Measurements from ENCODE around the gene PTPRT. TPM values are rescaled to one million over a fixed set of nuclear protein-coding genes. Genes with fewer than 3 reads are reported as not detected.

PTPRT gene
- total and polyA plus RNA-seq, 2 experiments from 2014 or later = not detected

GRCh38 chr20:42181064-42181463 is 1008.6 kb downstream of the PTPRT start (continued):
- TF ChIP-seq ZNF462 (CRISPR knock-in tag; IDR thresholded peaks at IDR 0.05) (no peak), CREB1 (CRISPR knock-in tag; IDR thresholded peaks at IDR 0.05; ENCODE audit: low read depth) (no peak), ZNF114 (CRISPR knock-in tag; IDR thresholded peaks at IDR 0.05) (no peak), JUNB (IDR thresholded peaks at IDR 0.05; ENCODE audit: unreplicated experiment) (no peak), ZNF331 (CRISPR knock-in tag; IDR thresholded peaks at IDR 0.05; ENCODE audit: low read depth) (no peak), POLR2AphosphoS5 (IDR thresholded peaks at IDR 0.05; ENCODE audit: low read depth) (no peak), NANOG (IDR thresholded peaks at IDR 0.05; ENCODE audit: borderline replicate concordance) (no peak), REST (IDR thresholded peaks at IDR 0.05; ENCODE audit: unreplicated experiment) (no peak), STAT1 (IDR thresholded peaks at IDR 0.05; ENCODE audit: unreplicated experiment) (no peak)
